ENCODE data around the gene LRRC56.
A peak's percentile ranks its signal among the peaks of the same experiment; 100 is the strongest.

The LRRC56 gene

GRCh38 chr11:540583-541432, 3.5 kb downstream of the LRRC56 start:
- no peak for DNase-seq (ENCODE audit: low spot score)

GRCh38 chr11:541433-541885, 4.1 kb downstream of the LRRC56 start:
- DNase-seq (ENCODE audit: low spot score): no peak

- no peak for DNase-seq (ENCODE audit: low spot score)
Measured at GRCh38 chr11:544817-545166, 7.5 kb downstream of the LRRC56 start.

- DNase-seq (ENCODE audit: low spot score): no peak
Measured at GRCh38 chr11:545171-545570, 7.8 kb downstream of the LRRC56 start.

- DNase-seq (ENCODE audit: low spot score): no peak
Measured at GRCh38 chr11:548700-549603, 11.6 kb downstream of the LRRC56 start.

- DNase-seq (ENCODE audit: low spot score): no peak
Measured at GRCh38 chr11:550021-550745, 12.9 kb downstream of the LRRC56 start.

GRCh38 chr11:550746-551085, 13.4 kb downstream of the LRRC56 start:
- no peak for DNase-seq (ENCODE audit: low spot score)

GRCh38 chr11:551131-551530, 13.8 kb downstream of the LRRC56 start:
- DNase-seq (ENCODE audit: low spot score): no peak

- DNase-seq (ENCODE audit: low spot score): no peak
Measured at GRCh38 chr11:551596-551995, 14.3 kb downstream of the LRRC56 start.

- no peak for DNase-seq (ENCODE audit: low spot score)
Measured at GRCh38 chr11:553083-553987, 16.0 kb downstream of the LRRC56 start.

- no peak for DNase-seq (ENCODE audit: low spot score)
Measured at GRCh38 chr11:553988-554340, 16.6 kb downstream of the LRRC56 start.

GRCh38 chr11:554428-555226, 17.3 kb downstream of the LRRC56 start:
- DNase-seq (ENCODE audit: low spot score): peak; percentile 73

- no peak for DNase-seq (ENCODE audit: low spot score)
Measured at GRCh38 chr11:555227-555779, 18.0 kb downstream of the LRRC56 start.

GRCh38 chr11:555780-556661, 18.7 kb downstream of the LRRC56 start:
- no peak for DNase-seq (ENCODE audit: low spot score)

GRCh38 chr11:556662-557256, 19.4 kb downstream of the LRRC56 start:
- no peak for DNase-seq (ENCODE audit: low spot score)

- no peak for DNase-seq (ENCODE audit: low spot score)
Measured at GRCh38 chr11:557328-558132, 20.2 kb downstream of the LRRC56 start.

- DNase-seq (ENCODE audit: low spot score): no peak
Measured at GRCh38 chr11:558503-558902, 21.2 kb downstream of the LRRC56 start.

GRCh38 chr11:559020-559620, 21.8 kb downstream of the LRRC56 start:
- no peak for DNase-seq (ENCODE audit: low spot score)
